Ovary (tissue), 9 donors: Measurements from ENCODE around the gene WDR90. TPM values are rescaled to one million over a fixed set of nuclear protein-coding genes. Genes with fewer than 3 reads are reported as not detected.

ENCODE experiments used
- DNase-seq, 5 donors: peaks; one replicate each; pipeline ENCODE4 v3.0.0-alpha.2; 2019 to 2020
- H3K27ac ChIP-seq, 2 donors: fragments of 200-600 bp; one replicate each; pipeline versions ENCODE4 v1.5.1 to v1.8.0; 2019 to 2022
- H3K27me3 ChIP-seq: fragments of 200-600 bp; one replicate; pipeline ENCODE4 v1.8.0; 2022
- H3K36me3 ChIP-seq: fragments of 200-600 bp; sonication (generic); one replicate; pipeline ENCODE4 v1.5.1; 2019
- H3K4me1 ChIP-seq: one replicate; pipeline ENCODE4 v1.8.1; 2013; ENCODE audit warnings: mild to moderate bottlenecking, moderate library complexity; ENCODE audit not compliant: insufficient read depth
- H3K4me3 ChIP-seq: fragments of 200-600 bp; sonication (generic); one replicate; pipeline ENCODE4 v1.5.1; 2017
- H3K9me3 ChIP-seq, 2 donors: fragments of 200-600 bp in 1 of 2; sonication (generic) in 1 of 2; one replicate each; pipeline versions ENCODE4 v1.5.1 to v1.8.1; 2013 to 2019; ENCODE audit warnings: mild to moderate bottlenecking in 1 of 2, moderate library complexity in 1 of 2
- CTCF ChIP-seq, 3 donors: fragments of 450-650 bp in 2 of 3; fragments of 200-600 bp in 1 of 3; IDR thresholded peaks; one replicate each; pipeline versions ENCODE4 v1.5.1 to v1.8.0; 2016 to 2022; ENCODE audit warnings: antibody characterized with exemption in 3 of 3, mild to moderate bottlenecking in 1 of 3
- EP300 ChIP-seq: sonication (generic); formaldehyde crosslinking; IDR thresholded peaks from one replicate; pipeline ENCODE4 v1.6.1; 2017; ENCODE audit warnings: antibody characterized with exemption
- POLR2A ChIP-seq: fragments of 450-650 bp; IDR thresholded peaks from one replicate; pipeline ENCODE4 v1.6.1; 2017; ENCODE audit warnings: antibody characterized with exemption, mild to moderate bottlenecking, moderate library complexity
- WGBS, 3 donors: extraction: QIAGEN DNeasy Blood & Tissue Kit in 1 of 3; methylation state at CpG; one replicate each; pipeline versions ENCODE4 v1.1.5 to v1.1.7; 2013 to 2017; 5-methylcytosine and 5-hydroxymethylcytosine counted together
- intact Hi-C, 4 donors: fragments of 100-400 bp; cut with DNase I; formaldehyde crosslinking; loops; one replicate each; pipeline versions ENCODE4 v1.11.0 to v1.15.1; 2022 to 2023
- polyA plus RNA-seq, 2 donors: library from polyadenylated mRNA; stranded (reverse); fragments of 200-250 nt in 1 of 2; fragments of 350-450 nt in 1 of 2; fragmentation: Illumina TruSeq in 1 of 2; extraction: RNeasy Lipid Tissue Mini Kit (QIAGEN cat#74804) in 1 of 2; gene quantifications; one replicate each; pipeline ENCODE4 v1.2.3, GENCODE V29; 2013 to 2014
- total RNA-seq, 7 donors: library from RNA; depleted of rRNA in 2 of 7; stranded (reverse); fragments of >200 nt in 2 of 7; fragmentation: NEBNext Ultra II Directional in 3 of 7; extraction: Animal tissue kit (Norgen Biotek cat#: 25700) in 3 of 7; gene quantifications; one replicate each; pipeline versions ENCODE4 v1.1.0 to v1.2.4, GENCODE V29; 2016 to 2023
- donor health status: DM: no; HTN: no; CAD: no; lungs with moderate emphysema.
- donor health status: DM: no; HTN: no; CAD: no.
- donor health status: Bipolar disorder and iron deficiency.
- donor health status: DM: yes; HTN: yes; CAD: no.
- donor health status: DM: no; HTN: no; CAD: no.
- donor health status: DM: yes; HTN: yes; CAD: no.

WDR90 gene
- total and polyA plus RNA-seq, 9 donors = 1.4 to 58.2 (median 37.1) TPM

- TF ChIP-seq CTCF (IDR thresholded peaks at IDR 0.05) = no peak
- TF ChIP-seq POLR2A = no peak
- no peak for TF ChIP-seq EP300
- Histone ChIP-seq H3K4me1 (peaks cover 5% of the 10 kb centered on the region), H3K27me3 (no peaks in the 10 kb centered on the region), H3K36me3 (no peaks in the 10 kb centered on the region), H3K9me3 (no peaks in the 10 kb centered on the region), H3K4me3 (no peak overlapping the region), H3K27ac (no peak overlapping the region)
- 87 to 89% (median 87%) methylated on average over 15 to 19 of the region's 19 CpGs for WGBS, 3 donors
- intact Hi-C loops = loop anchor here in 2 of 4 donors (5.0 to 10.0 kb wide), 3 partner anchors 80 to 277 kb away; partner anchors contain the start of gene PGAP6 (in 1 of the 2)
- DNase-seq = peak in 1 of 5 donors; percentile 43
Observed at GRCh38 chr16:662095-662494, 12.9 kb downstream of the WDR90 start.

GRCh38 chr16:662597-662996 is 13.4 kb downstream of the WDR90 start:
- Histone ChIP-seq H3K27me3 (no peaks in the 10 kb centered on the region), H3K4me1 (peaks cover 8% of the 10 kb centered on the region), H3K36me3 (no peaks in the 10 kb centered on the region), H3K4me3 (no peak overlapping the region), H3K9me3 (no peaks in the 10 kb centered on the region), H3K27ac (no peak overlapping the region)
- intact Hi-C loops = loop anchor here in 2 of 4 donors (5.0 to 10.0 kb wide), 3 partner anchors 80 to 278 kb away; partner anchors contain the start of gene PGAP6 (in 1 of the 2)
- DNase-seq = no peak
- WGBS, 3 donors = 92 to 96% (median 93%) methylated on average over 19 to 21 of the region's 21 CpGs
- TF ChIP-seq EP300 = no peak
- no peak for TF ChIP-seq CTCF (IDR thresholded peaks at IDR 0.05)
- no peak for TF ChIP-seq POLR2A

- no peak for DNase-seq
- Histone ChIP-seq H3K9me3 (no peaks in the 10 kb centered on the region), H3K4me3 (no peak overlapping the region), H3K27me3 (no peaks in the 10 kb centered on the region), H3K27ac (no peak overlapping the region), H3K36me3 (no peaks in the 10 kb centered on the region), H3K4me1 (peaks cover 12% of the 10 kb centered on the region)
- TF ChIP-seq EP300 = no peak
- TF ChIP-seq POLR2A = no peak
- TF ChIP-seq CTCF (IDR thresholded peaks at IDR 0.05) = no peak
- intact Hi-C loops = loop anchor here in 3 of 4 donors (5.0 to 10.0 kb wide), 3 partner anchors 99 to 282 kb away; partner anchors contain the start of genes NHLRC4 (in 1 of the 3), PGAP6 (in 1 of the 3) and PIGQ (in 1 of the 3)
- 82 to 88% (median 86%) methylated on average over 10 to 13 of the region's 13 CpGs for WGBS, 3 donors
Observed at GRCh38 chr16:666572-666971, 17.4 kb downstream of the WDR90 start.

GRCh38 chr16:667113-667779 is 18.1 kb downstream of the WDR90 start:
- intact Hi-C loops = loop anchor here in 3 of 4 donors (5.0 to 10.0 kb wide), 3 partner anchors 100 to 282 kb away; partner anchors contain the start of genes NHLRC4 (in 1 of the 3), PGAP6 (in 1 of the 3) and PIGQ (in 1 of the 3)
- DNase-seq = no peak
- Histone ChIP-seq H3K9me3 (no peaks in the 10 kb centered on the region), H3K27ac (peak overlapping the region in 1 of 2 donors; percentile 4), H3K27me3 (no peaks in the 10 kb centered on the region), H3K4me3 (peak overlapping the region; percentile 74), H3K36me3 (no peaks in the 10 kb centered on the region), H3K4me1 (peaks cover 12% of the 10 kb centered on the region)
- TF ChIP-seq EP300 (no peak), POLR2A (no peak), CTCF (IDR thresholded peaks at IDR 0.05) (no peak)
- WGBS, 3 donors = 78 to 84% (median 81%) methylated on average over 20 to 22 of the region's 22 CpGs
